ENCODE measurements around the gene KLHDC3.
"Not testable (repeated sequence)": the region's sequence is repeated elsewhere in the genome, so short reads cannot be mapped to it uniquely, and the experiment has no call there.

Gene KLHDC3

DNA sequence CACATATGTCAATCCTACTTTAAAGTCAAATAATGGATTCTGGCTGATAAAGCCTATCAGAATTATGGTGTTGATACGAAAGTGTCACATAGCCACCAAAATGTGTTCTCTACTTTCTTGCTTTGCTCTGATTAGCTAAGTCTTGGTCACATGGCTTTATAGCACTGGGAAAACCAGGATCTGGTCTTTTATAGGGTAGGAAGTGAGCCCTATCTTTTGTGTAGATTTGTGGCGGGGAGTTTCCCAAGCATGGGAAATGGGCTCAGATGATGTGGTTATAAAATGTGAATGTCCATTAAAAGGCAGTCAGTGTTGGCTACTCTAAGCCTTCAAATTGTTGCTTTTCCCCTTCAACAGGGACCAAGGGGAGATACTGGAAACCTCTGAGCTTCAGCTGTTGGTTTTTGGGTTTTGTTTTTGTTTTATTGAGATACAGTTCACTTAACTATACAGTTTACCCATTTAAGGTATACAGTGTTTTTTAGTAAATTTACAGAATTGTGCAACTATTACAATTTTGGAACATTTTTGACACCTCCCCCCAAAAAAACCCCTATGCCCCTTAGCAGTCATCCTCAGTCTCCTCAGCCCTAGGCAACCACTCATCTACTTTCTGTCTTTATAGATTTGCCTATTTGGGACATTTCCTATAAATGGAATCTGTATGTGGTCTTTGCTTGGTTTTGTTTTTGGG, 19.6 kb downstream of the KLHDC3 start:
- DNase-seq = no peak

DNA sequence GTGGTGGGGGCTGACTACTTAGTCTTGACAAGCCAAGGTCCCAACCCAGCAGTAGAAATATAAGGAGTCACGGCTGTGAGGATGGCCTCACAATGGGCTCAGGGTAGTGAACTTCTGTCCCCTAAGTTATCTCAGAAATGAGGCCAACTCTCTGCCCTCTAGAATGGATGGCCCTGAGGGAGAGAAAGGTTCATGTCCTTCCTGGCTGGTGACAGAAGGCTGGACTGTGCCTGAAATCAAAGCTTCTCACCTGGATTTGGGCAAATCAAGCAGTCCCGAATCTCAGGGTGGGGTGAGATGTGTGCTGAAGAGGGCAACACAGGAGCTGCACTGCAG, 20.1 kb downstream of the KLHDC3 start:
- DNase-seq = no peak

DNA sequence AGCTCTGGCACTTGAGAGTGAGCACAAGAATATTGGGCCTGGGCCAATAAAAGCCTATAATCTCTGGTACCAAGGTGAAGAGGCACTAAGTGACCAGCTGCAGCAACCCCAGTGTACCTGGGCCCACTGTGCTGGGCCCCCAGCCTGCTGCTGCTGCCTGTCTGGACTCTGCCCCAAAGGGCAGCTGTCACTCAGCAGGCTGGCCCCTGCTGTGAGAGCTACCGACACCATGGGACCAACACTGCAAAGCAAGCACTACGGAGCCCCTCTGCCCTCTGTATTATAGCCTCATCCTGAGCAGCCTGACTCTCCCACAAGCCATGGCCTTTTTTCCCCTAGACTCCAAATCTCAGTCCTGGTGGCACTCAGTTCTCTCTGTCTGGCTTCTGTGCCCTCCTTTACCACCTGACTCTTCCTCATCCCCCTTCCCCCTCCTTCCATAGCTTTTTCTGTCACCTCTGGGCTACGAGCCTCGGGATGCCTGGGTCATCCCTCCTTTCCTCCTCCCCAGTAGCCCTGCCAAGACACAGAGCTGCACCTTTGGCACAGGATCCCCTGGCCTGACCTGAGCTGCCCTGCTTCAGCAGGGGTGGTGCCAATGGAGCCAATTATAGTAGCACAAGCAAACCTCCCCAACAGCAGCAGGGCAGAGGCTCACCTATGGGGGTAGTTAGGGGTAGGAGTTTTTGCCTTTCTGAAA, 21.6 kb downstream of the KLHDC3 start:
- DNase-seq = no peak

DNA sequence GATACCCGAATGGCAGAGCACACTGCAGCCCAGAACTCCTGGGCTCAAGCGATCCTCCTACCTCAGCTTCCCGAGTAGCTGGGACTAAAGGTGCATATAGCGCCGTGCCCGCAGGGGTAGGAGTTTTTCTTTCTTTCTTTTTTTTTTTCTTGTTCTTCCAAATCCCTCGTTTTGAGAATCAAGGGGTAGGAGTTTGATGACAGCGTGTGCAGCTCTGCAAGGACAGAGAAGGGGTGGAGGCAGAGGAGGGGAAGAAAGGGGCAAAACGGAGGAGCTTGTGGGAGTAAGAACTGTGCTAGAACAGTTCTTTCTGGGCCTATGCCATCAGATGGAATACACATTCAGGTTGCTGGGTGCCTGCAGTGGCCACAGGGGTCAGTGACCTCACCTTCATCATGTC, 22.7 kb downstream of the KLHDC3 start:
- no peak for DNase-seq

DNA sequence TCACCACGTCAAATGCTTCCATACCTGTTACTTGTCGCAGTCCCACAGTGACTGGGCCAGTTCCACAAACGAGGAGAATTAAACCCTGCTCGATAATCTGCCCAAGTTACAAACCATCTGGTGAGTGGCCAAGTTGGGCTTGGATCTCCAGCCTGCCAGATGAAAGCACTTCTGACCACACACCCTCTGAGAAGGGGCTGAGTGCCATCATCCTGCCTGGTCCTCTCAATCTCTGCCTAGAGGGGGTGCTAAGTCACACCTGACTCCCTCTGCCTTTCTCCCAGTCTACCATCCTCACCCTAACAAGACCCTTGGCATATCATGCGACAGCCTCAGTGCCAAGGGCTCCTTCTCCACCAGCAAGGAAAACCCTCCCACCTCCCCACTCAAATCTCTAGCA, 23.1 kb downstream of the KLHDC3 start:
- DNase-seq = no peak

DNA sequence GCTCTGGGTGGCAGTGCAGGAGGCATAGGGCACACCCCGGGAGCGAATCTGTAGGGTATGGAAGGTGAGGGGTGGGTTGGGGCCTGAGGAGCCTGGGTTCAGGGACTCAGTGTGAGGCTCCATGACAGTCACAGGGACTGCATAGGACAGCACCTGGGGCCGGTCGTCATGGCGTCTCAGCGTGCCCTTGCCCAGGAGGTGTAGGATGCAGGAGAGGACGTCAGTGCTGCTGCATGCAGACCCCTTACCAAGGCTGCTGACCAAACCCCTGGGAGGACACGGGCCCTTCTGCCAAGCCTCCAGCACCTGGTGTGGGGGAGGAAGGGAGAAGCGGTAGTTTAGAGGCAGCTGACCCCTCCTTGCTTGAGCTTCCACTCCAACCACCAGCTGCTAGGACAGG, 23.7 kb downstream of the KLHDC3 start:
- DNase-seq = no peak

DNA sequence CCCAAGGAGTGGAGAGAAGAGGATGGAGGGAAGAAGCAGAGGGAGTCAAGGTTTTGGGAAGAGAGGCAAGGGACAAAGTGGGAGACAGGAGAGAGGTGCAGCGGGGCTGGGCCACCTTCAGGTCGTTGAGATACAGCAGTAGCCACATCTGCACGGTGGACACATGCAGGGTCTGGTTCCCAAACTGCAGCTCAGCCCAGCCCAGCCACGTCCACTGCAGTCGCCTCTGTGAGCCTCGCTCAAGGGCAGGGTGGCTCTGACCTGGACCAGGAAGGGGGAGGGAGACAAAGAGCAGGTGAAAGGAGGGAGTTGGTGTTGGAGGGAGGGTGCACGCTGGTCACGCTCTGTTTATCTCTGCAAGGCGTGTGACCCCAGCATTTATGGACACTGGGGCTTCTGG, 24.7 kb downstream of the KLHDC3 start:
- DNase-seq = no peak

DNA sequence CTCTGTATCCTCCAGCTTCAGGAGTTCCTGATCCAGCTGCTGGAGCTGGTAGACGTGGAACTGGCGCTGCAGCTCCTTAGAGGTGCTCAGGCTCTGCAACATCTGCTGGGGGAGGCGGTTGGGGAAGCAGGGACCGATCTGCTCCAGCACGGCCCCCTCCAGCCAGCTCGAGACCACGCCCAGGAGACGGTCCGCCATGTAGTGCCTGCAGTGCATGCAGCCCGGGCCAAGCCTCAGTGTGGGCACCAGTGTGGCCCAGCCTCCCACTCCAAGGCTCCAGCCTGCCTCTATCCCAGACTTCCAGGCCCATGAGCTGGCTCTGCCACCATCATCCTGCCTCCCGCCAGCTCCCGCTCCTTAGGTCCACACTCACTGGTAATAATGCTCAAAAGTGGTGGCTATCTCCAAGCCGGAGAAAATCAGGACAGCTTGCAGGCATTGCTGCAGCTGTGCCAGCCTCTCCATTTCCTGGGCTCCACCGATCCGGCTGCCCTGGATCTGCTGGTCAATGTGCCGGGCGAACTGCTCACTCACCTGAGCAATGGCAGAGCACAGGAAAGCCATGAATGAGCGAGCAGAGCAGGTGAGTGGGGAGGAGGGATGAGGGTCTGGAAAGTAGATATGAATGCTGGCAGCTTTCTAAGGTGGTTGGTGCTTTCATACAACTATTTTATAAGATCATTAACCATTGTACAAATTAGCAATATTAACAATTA, 26.7 kb downstream of the KLHDC3 start:
- no peak for DNase-seq

DNA sequence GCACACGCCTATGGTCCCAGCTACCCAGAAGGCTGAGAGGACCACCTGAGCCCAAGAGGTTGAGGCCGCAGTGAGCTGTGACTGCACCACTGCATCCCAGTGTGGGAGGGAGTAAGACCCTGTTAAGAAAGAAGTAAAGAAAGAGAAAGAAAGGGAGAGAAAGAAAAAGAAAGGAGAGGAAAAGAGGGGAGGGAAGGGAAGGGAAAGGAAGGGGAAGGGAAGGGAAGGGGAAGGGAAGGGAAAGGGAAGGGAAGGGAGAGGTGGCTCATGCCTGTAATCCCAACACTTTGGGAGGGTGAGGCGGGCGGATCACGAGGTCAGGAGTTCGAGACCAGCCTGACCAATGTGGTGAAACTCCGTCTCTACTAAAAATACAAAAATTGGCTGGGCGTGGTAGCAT, 27.4 kb downstream of the KLHDC3 start:
- DNase-seq = not testable (repeated sequence)

DNA sequence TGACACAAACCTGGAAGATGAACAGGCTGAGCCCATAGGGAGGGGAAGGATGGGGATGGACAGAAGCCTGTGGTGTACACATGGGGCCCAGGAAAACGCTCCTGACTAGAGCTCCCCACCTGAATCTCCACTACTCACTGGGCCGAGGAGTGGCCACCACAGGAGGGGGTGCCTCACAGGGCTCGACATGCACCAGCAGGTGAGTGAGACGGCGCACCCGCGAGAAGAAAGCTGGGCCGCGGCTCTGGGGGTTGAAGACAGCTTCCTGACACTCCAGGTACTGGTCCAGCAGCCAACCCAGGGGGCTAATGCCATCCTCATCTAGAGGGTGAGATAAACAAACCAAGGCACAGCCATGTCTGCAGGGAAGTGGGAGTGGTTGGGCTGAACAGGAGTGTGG, 29.3 kb downstream of the KLHDC3 start:
- DNase-seq = no peak

DNA sequence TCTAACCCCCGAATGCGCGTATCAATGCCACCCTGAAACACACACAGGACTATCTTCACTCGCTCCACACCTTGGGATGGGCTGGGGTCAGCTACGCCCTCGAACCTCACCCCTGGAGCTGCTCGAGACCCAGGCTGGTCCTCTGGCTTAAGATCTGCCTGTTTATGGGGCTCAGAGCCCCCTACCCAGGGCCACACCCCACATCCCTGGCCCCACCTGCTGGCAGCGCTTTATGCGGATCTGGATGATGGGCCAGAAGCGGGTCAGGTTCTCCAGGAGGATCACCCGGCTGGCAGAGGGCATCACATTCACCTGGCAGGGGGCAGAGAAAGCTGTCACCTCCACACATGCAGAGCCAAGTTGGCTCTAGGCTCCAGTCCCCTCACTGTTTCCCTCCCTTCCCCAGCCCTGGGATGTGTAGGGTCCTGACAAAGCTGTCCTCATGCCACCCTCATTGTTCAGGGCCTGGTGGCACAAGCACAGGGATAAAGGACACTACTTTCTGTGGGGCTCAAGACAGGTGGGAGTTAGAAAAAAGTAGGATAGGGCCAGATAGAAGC, 31.4 kb downstream of the KLHDC3 start:
- DNase-seq = no peak

DNA sequence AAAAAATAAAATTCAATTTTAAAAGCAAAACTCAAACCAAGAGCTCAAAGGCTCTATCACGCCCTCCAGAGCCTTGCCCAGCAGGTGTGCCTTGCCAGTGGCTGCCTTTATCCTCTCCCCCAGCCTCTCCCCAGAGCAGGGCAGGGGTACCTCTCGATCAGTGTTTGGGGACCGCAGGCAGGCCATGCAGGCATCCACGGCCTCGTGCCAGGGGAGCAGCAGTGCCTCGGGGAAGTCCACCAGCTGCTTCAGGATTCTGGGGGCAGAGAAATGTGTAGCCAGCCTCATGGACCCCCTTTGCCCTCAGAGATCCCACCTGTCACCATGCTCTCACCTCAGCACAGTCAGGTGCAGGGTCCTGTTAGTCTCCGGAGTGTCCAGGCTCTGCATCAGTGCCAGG, 33.9 kb downstream of the KLHDC3 start:
- DNase-seq = no peak

DNA sequence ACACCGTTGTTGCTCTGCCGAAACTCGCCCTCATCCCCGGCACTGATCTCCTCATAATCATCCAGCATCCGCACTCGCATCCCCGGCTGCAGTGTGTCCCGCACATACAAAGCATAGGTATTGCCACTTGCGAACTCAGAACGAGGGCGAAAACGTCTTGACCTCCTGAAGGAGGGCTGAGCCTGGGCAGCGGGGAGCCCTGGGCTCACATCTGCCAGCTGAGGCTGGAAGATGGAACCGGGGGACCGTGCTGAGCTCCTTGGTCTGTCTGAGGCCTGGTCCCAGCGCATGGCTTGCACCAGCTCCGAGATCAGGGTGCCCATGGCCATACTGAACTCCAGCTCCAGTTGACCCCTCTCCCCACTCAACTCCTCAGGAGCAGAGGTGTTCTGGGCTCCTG, 36.9 kb downstream of the KLHDC3 start:
- no peak for DNase-seq

DNA sequence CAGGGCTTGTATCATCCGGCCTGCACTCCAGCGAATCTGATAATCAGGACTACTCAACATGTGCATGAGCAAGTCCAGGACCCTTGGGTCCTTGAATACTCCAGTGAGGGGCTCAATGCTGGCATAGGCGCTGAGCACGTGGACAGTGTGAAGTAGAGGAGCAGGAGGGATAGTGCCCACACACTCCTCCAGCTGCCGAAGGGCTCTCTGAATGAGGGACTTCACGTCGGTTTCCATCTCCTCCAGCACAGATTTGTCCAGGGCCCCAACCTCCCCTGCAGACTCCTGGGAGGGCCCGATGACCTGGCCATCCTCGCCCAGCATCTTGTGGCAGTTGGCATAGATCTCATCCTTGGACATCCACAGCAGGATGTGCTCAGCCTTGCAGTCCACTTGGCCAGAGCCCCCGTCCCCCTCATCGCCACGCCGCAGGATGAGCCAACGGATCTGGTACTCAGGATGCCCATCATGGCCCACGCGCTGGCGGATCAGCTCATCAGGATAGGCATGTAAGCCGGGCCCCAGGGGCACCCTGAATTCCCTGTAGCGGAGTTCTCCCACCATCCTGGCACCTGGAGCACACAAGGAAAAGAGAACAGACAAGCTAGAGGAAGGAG, 38.3 kb downstream of the KLHDC3 start:
- no peak for DNase-seq

DNA sequence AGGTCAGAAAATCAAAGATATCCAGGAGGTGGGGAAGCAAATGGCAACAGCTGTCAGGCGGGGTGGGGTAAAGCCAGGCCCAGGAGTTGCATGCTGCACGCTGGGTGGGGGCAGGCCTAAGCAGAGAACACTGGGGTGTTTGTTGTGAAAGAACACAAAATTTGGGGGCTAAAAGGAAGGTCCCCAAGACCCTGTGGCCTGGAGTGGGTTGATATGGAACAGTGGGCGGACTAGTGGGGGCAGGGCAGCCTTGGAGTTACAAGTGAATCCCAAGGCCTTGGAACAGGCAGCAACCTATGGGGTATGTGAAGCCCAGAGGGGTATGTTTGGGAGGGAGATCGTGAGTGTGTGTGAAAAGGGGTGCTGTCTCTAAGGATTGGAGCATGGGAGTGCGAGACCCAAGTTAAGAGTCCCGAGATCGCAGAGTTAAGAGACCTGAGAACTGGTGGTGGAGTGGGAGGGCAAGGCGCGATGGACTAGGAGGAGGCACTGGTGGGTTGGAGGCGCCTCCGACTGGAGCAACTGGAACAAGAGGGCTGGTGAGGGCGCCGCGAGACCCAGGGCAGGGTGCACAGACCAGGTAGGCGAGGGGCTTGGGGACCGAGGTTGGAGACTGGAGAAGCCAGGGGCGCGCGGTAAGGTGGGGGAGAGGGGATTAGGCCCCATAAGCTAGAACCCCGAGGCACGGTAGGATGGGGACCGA, 38.9 kb downstream of the KLHDC3 start:
- peak; percentile 48 for DNase-seq

DNA sequence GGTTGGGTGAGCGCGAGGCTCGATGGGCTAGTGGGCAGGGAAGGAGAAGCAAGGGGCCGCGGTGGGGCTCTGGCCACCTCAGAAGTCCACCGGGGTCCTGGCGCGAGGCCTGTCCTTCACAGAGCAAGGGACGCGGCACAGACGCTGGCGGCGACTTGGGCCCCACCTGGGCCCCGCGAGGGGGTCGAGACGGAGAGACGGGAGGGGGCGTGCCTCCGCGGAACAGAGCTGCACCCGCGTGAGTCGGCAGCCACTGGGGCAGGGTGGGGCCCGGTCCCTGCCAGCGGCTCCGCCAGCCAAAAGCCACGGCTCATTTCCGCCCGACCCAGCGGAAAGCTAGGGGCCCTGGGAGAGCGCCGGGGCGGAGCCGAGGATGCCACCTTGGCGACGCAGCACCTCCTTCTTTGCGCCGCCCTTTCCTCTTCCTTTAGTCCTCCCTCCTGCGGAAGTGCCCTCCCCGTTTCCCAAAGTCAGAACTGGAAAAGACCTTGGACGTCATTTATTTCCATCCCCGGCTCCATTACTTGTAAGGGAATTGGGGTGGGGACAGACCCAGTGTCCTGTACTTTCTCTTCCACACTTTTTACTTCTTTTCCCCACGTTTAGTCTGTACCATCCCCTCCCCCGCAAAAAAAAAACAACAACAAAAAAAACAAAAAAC, 39.6 kb downstream of the KLHDC3 start, which contains the start of gene CUL7:
Gene CUL7 (minus strand): TSS at position 307 of the 661 bp plus-strand sequence. CDS start 1,063 bp downstream, outside the sequence.
- DNase-seq = peak; percentile 95

DNA sequence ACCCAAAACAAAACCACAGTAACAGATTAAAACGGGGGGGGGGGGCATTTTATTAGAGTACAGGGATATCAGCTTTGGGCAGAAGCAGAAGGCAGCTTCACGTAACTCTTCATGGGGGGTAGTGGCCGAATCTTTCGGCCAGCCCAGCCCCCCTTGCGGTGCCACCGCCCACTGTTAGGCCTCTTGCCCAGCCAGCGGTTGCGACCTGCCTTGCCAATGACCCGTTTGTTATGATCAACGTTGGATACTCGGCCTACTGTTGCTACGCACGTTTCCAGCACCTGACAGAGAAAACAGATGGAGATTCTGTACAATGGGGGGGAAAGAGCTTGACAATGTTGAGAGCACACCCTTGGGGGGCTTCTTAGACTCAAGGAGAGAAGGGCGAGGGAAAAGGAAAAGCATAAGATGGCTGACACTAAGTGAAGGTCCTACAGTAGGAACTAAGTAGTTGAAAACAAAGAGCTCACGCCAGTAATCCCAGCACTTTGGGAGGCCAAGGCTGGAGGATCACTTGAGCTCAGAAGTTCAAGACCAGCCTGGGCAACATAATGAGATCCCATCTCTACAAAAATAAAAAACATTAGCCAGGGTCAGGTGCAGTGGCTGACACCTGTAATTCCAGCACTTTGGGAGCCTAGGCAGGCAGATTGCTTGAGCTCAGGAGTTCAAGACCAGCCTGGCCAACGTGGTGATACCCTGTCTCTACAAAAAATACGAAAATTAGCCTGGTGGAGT, 40.3 kb downstream of the KLHDC3 start:
- DNase-seq = no peak

DNA sequence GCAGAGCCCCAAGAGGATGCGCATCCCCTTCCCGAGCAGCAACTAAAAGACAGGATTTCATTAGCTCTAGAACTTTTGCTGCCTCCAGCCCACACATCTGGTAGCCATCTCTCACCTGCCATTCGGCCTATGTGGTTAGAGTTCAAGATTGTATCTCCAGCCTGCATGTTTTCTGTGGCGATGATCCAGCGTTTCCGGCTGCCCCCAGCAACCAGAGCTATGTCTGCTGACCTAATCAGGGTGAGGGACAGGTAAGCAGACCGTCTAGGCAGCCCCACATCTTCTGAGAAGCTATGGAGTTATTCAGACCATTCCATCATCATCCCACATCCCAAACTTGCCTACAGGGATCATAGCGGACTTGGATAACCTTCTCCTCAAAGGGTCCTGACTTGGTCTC, 41.9 kb downstream of the KLHDC3 start:
- DNase-seq = no peak

DNA sequence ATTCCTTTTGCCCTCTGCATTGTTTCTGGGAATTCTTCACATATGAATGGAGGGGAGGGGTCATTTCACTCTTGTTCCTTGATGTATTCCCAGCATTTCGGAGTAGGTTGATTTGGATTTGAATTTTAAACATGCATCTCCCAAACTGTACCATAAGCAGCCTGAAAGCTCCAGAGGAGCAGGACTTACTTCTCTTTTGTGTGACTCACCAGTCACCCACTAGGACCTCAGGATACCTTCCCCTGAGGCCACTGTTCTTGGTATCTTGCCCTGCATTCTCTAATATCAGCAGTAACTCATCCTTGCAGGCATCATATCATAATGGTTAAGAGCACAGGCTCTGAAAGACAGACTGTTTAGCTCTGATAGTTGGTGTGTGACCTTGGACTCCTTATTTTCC, 44.5 kb downstream of the KLHDC3 start:
- DNase-seq = no peak

DNA sequence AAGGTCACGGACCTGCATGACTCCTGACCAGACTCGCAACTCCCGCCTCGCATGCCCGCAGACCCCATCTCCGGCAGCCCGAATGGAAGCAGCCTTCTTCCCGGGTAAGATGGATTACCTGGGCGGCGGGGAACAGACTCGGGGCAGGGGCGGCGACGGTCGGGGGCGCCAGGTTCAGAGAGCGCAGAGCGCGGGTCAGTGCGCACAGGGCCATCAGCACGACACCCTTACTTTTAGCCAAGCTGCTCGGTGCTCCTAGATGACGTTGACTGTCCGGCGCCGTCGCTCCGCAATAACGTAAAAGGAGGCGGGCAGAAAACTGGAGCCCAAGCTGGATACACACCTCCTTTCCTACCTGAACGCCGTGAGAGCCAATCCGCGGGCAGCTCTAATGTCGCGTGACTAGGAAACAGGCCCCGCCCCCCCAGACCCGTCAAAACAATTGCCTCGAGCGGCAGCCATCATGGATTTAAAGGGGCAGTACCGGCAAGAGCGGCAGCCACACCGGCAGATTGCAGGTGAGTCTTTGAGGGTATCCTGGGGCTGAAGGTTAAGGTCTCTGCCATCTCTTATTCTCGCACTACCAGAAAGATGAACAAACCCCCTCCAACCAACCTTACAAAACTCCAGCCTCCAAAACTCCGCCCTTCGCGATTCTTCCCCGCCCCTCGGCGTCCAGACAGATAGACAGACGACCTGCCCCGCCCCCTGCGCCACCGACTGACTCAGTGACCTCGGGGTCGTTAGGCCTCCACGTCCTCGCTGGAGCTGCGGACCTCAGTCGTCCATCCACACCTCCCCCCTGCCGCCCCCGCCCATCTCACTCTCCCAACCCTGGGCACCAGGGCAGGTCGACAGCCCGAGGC, 45.4 kb downstream of the KLHDC3 start, which contains the start of the genes KLC4 and MRPL2:
Gene KLC4 (plus strand): TSS at position 464 of the 866 bp plus-strand sequence. CDS start 1,705 bp downstream, outside the sequence.
Gene MRPL2 (minus strand): TSS at position 267 of the 866 bp plus-strand sequence. CDS start 53 bp downstream, at position 214.
- peak; percentile 98 for DNase-seq
